ENCODE measurements around the gene CLCA2.

Gene CLCA2

GRCh38 chr1:86387916-86388627, 35.9 kb upstream of the CLCA2 start:
- no peak overlapping the region for H3K4me3 ChIP-seq (replicated peaks; ENCODE audit: low read depth, low read length)
- no peak for DNase-seq (ENCODE audit: extremely low read depth, low read depth)
- no peak for TF ChIP-seq CTCF (IDR thresholded peaks at IDR 0.05; ENCODE audit: low read depth, low read length, missing control alignments)

GRCh38 chr1:86388777-86389176, 35.2 kb upstream of the CLCA2 start:
- H3K4me3 ChIP-seq (replicated peaks; ENCODE audit: low read depth, low read length): no peak overlapping the region
- no peak for DNase-seq (ENCODE audit: extremely low read depth, low read depth)
- no peak for TF ChIP-seq CTCF (IDR thresholded peaks at IDR 0.05; ENCODE audit: low read depth, low read length, missing control alignments)

- DNase-seq (ENCODE audit: extremely low read depth, low read depth): no peak
- H3K4me3 ChIP-seq (replicated peaks; ENCODE audit: low read depth, low read length): no peak overlapping the region
- no peak for TF ChIP-seq CTCF (IDR thresholded peaks at IDR 0.05; ENCODE audit: low read depth, low read length, missing control alignments)
Observed at GRCh38 chr1:86389307-86389706, 34.7 kb upstream of the CLCA2 start.

GRCh38 chr1:86394416-86394815, 29.6 kb upstream of the CLCA2 start:
- DNase-seq (ENCODE audit: extremely low read depth, low read depth): no peak
- H3K4me3 ChIP-seq (replicated peaks; ENCODE audit: low read depth, low read length): peak overlapping the region; percentile 72; the same call in 1 of the 2 replicates
- TF ChIP-seq CTCF (IDR thresholded peaks at IDR 0.05; ENCODE audit: low read depth, low read length, missing control alignments): no peak

- DNase-seq (ENCODE audit: extremely low read depth, low read depth): peak; percentile 32
- TF ChIP-seq CTCF (IDR thresholded peaks at IDR 0.05; ENCODE audit: low read depth, low read length, missing control alignments): no peak
Observed at GRCh38 chr1:86395751-86396497, 28.0 kb upstream of the CLCA2 start, which contains the start of gene ODF2L. ODF2L (minus strand) TSS chr1:86396323; CDS start chr1:86387027, 9,296 bp downstream.

GRCh38 chr1:86396498-86396890, 27.5 kb upstream of the CLCA2 start:
- DNase-seq (ENCODE audit: extremely low read depth, low read depth): no peak
- H3K4me3 ChIP-seq (replicated peaks; ENCODE audit: low read depth, low read length): peak overlapping the region; percentile 72

More at GRCh38 chr1:86395751-86396497, 28.0 kb upstream of the CLCA2 start, which contains the start of gene ODF2L:
- H3K4me3 ChIP-seq (replicated peaks; ENCODE audit: low read depth, low read length): peak within 1 kb of the TSS; percentile 72

More at GRCh38 chr1:86396498-86396890, 27.5 kb upstream of the CLCA2 start:
- TF ChIP-seq CTCF (IDR thresholded peaks at IDR 0.05; ENCODE audit: low read depth, low read length, missing control alignments): no peak
